NCI-H345 treated with DMSO at 0.1 percent for 48 hours (cell line): ENCODE data around the gene HYDIN.

ENCODE experiments used
- DNase-seq: peaks from one replicate; lab custom pipeline; 2025; ENCODE audit not compliant: unreplicated experiment; lab: John Stamatoyannopoulos, UW

The HYDIN gene

GRCh38 chr16:70793851-70794502 is 436.5 kb downstream of the HYDIN start:
- no peak for DNase-seq

DNA sequence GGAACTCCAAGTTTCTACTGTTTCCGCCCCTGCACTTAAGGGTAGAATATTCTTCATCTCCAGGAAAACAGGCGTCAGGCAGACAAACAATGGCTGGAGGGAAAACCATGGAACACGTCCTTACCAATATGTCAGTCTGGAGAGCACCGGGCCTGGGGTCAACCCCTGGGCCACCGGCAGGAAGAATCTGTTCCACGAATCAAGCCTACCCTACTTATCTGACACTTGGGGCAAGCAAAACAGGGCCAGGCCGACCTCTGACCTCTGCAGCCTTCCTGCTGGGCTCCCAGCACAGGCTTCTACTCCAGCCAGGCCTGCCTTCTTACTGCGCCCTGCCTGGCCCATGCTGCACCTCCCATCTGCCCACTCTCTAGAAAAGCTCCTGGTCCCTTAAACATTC is 439.7 kb downstream of the HYDIN start:
- DNase-seq, result no peak

- no peak for DNase-seq
Observed at GRCh38 chr16:70789595-70790447, 440.7 kb downstream of the HYDIN start.

GRCh38 chr16:70788668-70789594 is 441.6 kb downstream of the HYDIN start:
- DNase-seq, result no peak

DNA sequence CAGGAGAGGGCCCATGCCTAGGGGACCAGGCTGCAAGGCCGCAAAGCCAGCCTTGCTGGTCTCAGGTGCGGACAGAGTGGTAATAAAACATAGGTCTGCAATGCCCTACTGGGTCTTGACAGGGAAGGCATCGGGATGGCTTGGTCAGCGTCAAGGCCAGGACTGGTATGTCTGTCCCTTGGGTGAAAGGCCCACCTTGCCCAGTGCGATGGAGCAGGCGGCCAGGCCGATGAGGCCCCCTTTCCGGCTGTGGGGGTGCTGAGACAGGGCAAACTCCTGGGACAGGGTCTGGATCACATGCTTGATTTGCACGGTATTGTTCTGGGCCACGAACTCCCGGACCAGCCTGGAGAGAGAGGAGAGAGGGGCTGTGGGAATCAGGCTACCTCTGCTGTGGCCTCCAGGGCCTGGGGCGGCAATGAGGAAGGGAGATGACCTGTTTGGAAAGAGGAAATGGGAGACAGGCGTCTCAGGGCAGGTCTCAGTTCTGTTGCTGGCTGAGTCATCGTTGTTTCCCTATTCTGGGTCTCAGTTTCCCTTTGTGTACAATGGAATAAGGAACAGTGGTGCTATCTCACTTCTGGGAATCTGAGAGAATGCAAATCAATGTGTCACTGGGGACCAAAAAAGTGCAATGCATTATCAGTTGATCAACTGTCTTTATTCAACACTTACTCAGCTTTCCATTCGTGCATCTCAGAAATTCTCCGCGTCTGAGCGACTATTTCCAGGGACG is 444.3 kb downstream of the HYDIN start:
- no peak for DNase-seq

- no peak for DNase-seq
Observed at GRCh38 chr16:70784692-70785555, 445.6 kb downstream of the HYDIN start.

GRCh38 chr16:70782237-70782636 is 448.3 kb downstream of the HYDIN start:
- DNase-seq, result no peak

GRCh38 chr16:70781800-70782199 is 448.7 kb downstream of the HYDIN start:
- no peak for DNase-seq

DNA sequence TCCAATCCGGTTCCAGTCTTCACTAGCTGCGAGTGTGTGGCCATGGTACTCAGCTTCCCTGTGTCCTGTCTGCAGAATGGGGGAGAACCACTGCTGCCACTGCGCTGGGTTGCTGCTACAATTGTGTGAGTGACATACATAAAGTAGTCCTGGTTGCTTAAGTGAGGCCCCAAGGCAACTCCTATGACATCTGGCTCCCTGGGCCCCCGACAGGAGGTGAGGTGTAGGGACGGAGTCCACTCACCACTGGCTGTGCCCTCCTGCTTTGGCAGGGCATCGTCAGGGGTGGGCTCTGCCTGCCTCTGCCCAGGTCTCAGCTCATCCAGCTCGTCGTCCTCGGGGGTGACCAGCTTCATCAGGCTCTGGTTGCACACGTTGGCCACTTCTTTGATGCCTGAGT is 450.0 kb downstream of the HYDIN start:
- no peak for DNase-seq

- no peak for DNase-seq
Observed at GRCh38 chr16:70779361-70779760, 451.2 kb downstream of the HYDIN start.

GRCh38 chr16:70778901-70779309 is 451.6 kb downstream of the HYDIN start:
- no peak for DNase-seq

DNA sequence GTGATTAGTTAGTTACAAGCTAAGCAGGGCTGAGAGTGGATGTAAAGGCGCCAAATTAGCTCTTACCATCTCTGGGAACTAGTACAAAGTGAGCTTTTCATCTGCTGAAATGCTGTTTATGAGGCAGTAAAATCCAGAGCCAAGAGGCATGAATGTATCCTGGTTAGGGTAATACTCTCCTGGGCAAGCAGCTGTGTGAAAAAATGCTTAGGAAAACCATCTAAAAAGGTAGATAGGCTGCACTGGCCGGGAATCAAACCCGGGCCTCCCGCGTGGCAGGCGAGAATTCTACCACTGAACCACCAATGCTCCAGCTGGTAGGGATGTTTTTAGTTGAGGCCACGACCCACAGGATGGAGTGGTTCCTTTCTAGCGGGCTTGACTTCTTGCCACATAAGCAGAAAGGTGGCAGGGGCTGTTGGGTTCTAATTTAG is 452.5 kb downstream of the HYDIN start:
- no peak for DNase-seq

- no peak for DNase-seq
Observed at GRCh38 chr16:70777496-70777895, 453.0 kb downstream of the HYDIN start.

GRCh38 chr16:70775399-70775798 is 455.1 kb downstream of the HYDIN start:
- no peak for DNase-seq

- DNase-seq, result no peak
Observed at GRCh38 chr16:70774261-70774660, 456.3 kb downstream of the HYDIN start.

DNA sequence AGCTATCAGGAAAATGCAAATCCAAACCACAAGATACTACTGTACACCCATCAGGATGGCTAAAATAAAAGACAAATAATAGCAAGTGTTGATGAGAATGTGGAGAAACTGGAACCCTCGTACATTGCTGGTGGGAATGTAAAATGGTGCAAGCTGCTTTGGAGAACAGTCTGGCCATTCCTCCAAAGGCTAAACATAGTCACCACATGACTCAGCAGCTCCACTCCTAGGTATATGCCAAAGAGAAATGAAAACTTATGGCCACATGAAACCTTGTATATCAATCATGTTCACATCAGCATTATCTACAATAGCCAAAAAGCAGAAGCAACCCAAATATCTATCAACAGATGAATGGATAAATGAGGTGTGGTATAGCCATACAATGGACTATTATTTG is 458.0 kb downstream of the HYDIN start:
- no peak for DNase-seq

GRCh38 chr16:70770626-70771552 is 459.6 kb downstream of the HYDIN start:
- DNase-seq, result no peak

- DNase-seq, result no peak
Observed at GRCh38 chr16:70770291-70770625, 460.3 kb downstream of the HYDIN start.

DNA sequence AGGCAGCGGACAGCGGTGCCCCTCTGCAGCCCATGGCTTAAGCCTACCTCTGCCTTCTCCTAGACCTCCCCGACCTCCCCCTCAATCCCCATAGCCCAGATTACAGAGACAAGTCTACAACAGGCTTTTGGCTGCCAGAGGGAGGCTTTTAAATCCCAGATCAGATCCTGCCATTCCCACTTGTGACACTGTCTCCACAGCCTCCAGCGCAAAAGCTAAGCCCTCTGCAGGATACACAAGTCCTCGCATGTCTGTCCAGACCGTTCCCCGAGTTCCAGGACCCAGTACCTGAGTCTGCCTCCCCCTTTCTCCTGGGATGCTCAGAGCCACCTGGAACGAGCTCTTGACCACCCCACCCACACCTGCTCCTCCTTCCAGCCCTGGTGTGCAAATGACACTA is 460.8 kb downstream of the HYDIN start:
- DNase-seq, result no peak
